ENCODE results near the gene TTLL10. TPM values are rescaled to one million over a fixed set of nuclear protein-coding genes. Genes with fewer than 3 reads are reported as not detected.

TTLL10 gene
- total RNA-seq, 1 experiment from 2014 or later, result 0.68 TPM

GRCh38 chr1:1141244-1141910 is 32.3 kb upstream of the TTLL10 start:
- no peak overlapping the region for H3K14ac ChIP-seq (ENCODE audit: insufficient read depth, low read length)
- no peak for DNase-seq
- H2BK5ac ChIP-seq (ENCODE audit: insufficient read length, low read length), result no peak overlapping the region

More at GRCh38 chr1:1141244-1141910, 32.3 kb upstream of the TTLL10 start:
- H3K4me3 Mint-ChIP-seq, result no peak overlapping the region
- Histone ChIP-seq H3K23me2 (ENCODE audit: insufficient read length, low read depth, low read length, poor library complexity, severe bottlenecking) (no peaks in the 10 kb centered on the region), H2AFZ (ENCODE audit: low read length) (no peak overlapping the region), H2BK120ac (ENCODE audit: low read depth, low read length, poor library complexity, severe bottlenecking) (no peak overlapping the region), H3T11ph (ENCODE audit: low read length) (no peak overlapping the region), H3K23ac (ENCODE audit: insufficient read length, low read depth, low read length) (no peak overlapping the region), H4K8ac (replicated peaks; ENCODE audit: insufficient read length, low read depth, low read length) (no peak overlapping the region), H4K5ac (ENCODE audit: insufficient read length, low read depth, low read length) (no peak overlapping the region), H2AK5ac (ENCODE audit: insufficient read length, low read length) (no peak overlapping the region), H3K18ac (ENCODE audit: insufficient read length, low read depth, low read length) (no peak overlapping the region), H3K9ac (ENCODE audit: extremely low read depth, insufficient read length, low read length) (no peak overlapping the region), H3K4ac (ENCODE audit: low read depth, low read length) (no peak overlapping the region), H3K27me3 (ENCODE audit: insufficient read depth, low read length) (no peaks in the 10 kb centered on the region), H4K91ac (ENCODE audit: insufficient read length, low read depth, low read length) (no peak overlapping the region), H3K4me2 (ENCODE audit: insufficient read depth, insufficient read length, low read length) (no peak overlapping the region), H3K9me3 (ENCODE audit: control insufficient read depth, low read depth, low read length) (no peaks in the 10 kb centered on the region), H4K20me1 (ENCODE audit: control insufficient read depth, insufficient read depth, insufficient read length) (no peaks in the 10 kb centered on the region), H3K79me2 (ENCODE audit: insufficient read depth, low read length) (no peaks in the 10 kb centered on the region), H2BK20ac (ENCODE audit: low read depth, low read length, poor library complexity, severe bottlenecking) (no peak overlapping the region), H3K4me1 (ENCODE audit: insufficient read depth, low read length) (no peaks in the 10 kb centered on the region; the same call in 1 of the 2 replicates), H2BK15ac (ENCODE audit: low read depth, low read length) (no peak overlapping the region), H3K27ac (ENCODE audit: insufficient read length, low read depth, low read length) (no peak overlapping the region), H2BK12ac (ENCODE audit: insufficient read length, low read depth, low read length) (no peak overlapping the region), H3K56ac (ENCODE audit: insufficient read length, low read depth, low read length) (no peak overlapping the region), H3K79me1 (ENCODE audit: insufficient read depth, low read depth, low read length, poor library complexity, severe bottlenecking) (no peaks in the 10 kb centered on the region)
- TF ChIP-seq CTCF (conservative IDR thresholded peaks at IDR 0.05), result no peak
- H3K27me3 Mint-ChIP-seq (ENCODE audit: low read depth), result peaks cover 7% of the 10 kb centered on the region
- H3K9me3 Mint-ChIP-seq, result no peaks in the 10 kb centered on the region; a peak in 1 of 5 replicates
- H3K27ac Mint-ChIP-seq, result no peak overlapping the region
- peaks cover 6 to 22% of the 10 kb centered on the region in 2 experiments; a peak in 3 of 4 replicates for H3K4me1 Mint-ChIP-seq
- no CpG with 5 or more reads among the region's 25 CpGs for WGBS (ENCODE audit: extremely low coverage, insufficient read length, low lambda C conversion rate)
- H3K36me3 Mint-ChIP-seq (ENCODE audit: insufficient read depth in 1 of 3, low read depth in 3 of 3), result no peaks in the 10 kb centered on the region

Data from H9 (cell line).